22Rv1 (cell line): ENCODE data around the gene AGPAT4.

Source experiments
- CTCF ChIP-seq: fragments of 450-650 bp; IDR thresholded peaks from 2 replicates; pipeline ENCODE4 v1.5.1; 2017; ENCODE audit warnings: mild to moderate bottlenecking
- ZFX ChIP-seq: fragments of 450-650 bp; IDR thresholded peaks from 2 replicates; pipeline ENCODE4 v1.6.1; 2017; ENCODE audit warnings: antibody characterized with exemption, borderline replicate concordance

GRCh38 chr6:161265975-161266374 is 7.9 kb downstream of the AGPAT4 start:
- TF ChIP-seq CTCF (no peak), ZFX (no peak)
